ENCODE data around the gene ZNF407.

- TF ChIP-seq TARDBP (IDR thresholded peaks at IDR 0.05) (no peak), BHLHE40 (IDR thresholded peaks at IDR 0.05; ENCODE audit: borderline replicate concordance) (no peak), ARNT (IDR thresholded peaks at IDR 0.05) (no peak), LEF1 (IDR thresholded peaks at IDR 0.05; ENCODE audit: borderline replicate concordance) (no peak), CTBP1 (IDR thresholded peaks at IDR 0.05; ENCODE audit: borderline replicate concordance) (no peak), SUZ12 (IDR thresholded peaks at IDR 0.05) (no peak), HDGF (IDR thresholded peaks at IDR 0.05; ENCODE audit: borderline replicate concordance) (no peak)
These were observed 508.0 kb downstream of the ZNF407 start for GRCh38 chr18:75105551-75106254.
